ENCODE measurements around the gene RAPGEFL1.
"Not testable (repeated sequence)": the region's sequence is repeated elsewhere in the genome, so short reads cannot be mapped to it uniquely, and the experiment has no call there.

The RAPGEFL1 gene

GRCh38 chr17:40218006-40218739 lies 40.9 kb downstream of the RAPGEFL1 start:
- no peak for DNase-seq

DNA sequence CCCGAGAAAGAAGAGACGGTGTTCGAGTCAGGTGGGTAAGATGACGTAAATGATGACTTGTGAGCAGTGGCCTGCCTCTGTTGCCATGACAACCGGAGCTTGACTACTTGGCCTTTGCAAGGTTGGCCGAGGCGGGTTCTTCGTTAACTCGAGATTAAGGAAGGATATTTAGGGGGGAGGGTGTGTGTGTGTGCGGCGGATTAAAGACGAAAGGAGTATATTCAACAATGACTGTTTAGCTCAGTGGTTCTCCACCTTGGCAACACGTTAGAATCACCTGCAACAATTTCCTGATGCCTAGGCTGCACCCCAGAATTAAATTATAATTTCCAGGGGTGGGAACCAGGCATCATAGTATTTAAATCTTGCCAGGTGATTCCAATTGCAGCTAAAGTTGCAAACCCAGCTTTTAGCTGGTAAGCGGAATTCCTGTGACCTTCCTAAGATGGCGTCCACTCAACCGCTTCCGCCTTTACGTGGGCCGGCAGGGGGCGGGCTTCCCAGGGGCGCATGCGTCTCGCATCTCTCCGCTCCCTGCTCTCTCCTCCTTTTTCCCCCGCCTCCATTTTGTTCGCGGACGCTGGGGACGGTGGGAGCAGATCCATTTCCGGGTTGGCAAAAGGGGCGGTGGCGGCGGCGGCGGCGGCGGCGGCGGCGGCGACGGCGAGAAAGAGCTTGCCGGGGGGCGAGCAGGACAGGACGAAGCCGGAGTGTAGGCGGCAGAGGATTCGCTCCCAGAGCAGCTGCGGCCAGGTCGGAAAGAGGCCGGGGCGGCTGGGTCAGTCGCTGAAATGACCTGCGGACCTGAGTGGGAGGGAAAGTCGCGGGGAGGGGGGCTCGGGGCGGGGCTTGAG lies 41.7 kb downstream of the RAPGEFL1 start, which contains the start of gene WIPF2:
TSS of gene WIPF2 (plus strand) at position 565 of the 854 bp plus-strand sequence. CDS start 37,156 bp downstream, outside the sequence.
- DNase-seq, result peak; percentile 98

GRCh38 chr17:40219594-40220338 lies 42.5 kb downstream of the RAPGEFL1 start:
- DNase-seq, result peak; percentile 74

DNA sequence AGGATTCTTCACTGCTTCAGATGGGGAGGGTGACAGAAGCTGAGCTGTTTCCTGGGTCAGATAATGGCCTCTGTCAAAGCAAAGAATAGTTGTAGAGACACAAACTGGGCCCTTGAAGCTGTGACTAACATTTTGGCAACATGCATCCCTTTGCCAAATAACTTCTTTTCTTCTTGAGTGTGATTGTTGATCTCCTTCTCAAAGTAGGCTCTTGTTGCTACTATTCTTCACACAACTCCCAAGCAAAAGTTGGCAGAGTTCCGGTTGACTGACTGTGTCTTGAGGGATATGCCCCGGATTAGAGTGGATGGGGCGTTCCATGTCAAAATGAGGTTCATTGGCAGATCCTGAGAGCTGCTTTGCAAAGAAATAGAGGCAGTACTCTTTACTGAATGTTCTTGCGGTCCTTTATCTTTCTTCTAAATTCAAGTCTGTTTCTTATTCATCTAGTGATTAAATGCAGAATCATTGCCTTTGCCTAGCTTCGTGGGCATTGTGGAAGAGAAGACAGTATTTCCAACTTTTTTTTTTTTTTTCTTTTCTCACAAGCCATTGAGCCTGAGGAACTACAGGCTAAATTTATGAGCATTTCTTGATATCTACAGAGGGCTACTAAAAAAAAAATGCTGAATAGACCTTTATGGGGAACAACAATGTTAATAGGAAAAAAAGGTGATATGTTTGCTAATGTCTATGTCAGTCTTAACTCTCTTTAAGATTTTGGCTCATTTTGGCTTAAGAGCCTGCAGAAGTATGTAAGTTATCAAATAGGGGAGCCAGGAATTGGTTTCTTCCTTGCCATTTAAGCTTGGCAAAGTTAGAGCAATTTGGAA lies 47.7 kb downstream of the RAPGEFL1 start:
- DNase-seq, result no peak

DNA sequence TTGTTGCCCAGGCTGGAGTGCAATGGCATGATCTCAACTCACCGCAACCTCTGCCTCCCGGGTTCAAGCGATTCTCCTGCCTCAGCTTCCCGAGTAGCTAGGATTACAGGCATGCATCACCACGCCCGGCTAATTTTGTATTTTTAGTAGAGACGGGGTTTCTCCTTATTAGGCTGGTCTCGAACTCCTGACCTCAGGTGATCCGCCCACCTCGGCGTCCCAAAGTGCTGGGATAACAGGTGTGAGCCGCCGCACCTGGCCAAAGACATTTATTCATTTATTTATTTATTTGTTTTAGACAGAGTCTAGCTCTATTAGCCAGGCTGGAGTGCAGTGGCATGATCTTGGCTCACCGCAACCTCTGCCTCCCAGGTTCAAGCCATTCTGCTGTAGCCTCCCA lies 51.9 kb downstream of the RAPGEFL1 start:
- DNase-seq, result not testable (repeated sequence)

DNA sequence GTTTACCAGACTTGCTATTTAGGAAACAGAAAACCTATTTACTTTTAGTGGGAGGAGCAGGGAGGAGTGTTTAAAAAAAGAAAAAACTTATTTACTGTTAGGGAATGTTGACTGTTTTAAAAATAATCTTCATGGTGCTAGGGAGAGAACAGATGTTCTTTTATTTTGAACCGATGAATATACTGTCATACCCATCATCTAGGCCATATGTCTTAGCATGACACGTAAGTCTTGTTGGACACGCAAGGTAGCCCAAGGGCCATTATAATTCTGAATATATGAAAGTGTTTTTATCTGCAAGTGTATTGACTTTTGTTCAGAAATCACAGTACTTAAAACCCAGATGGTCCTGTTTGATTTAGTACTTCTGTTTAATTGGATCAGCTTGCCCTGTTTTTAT lies 53.4 kb downstream of the RAPGEFL1 start:
- no peak for DNase-seq

DNA sequence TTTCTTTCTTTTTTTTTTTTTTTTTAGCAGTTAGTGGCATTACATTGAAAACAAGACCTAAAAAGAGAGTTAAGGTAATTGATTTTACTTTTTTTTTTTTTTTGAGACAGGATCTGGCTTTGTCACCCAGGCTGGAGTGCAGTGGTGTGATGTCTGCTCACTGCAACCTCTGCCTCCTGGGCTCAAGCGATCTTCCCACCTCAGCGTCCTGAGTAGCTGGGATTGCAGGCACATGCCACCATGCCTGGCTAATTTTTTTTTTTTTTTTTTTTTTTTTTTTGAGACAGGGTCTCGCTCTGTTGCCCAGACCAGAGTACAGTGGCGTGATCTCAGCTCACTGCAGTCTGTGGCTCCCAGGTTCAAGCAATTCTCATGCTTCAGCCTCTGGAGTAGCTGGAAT lies 54.7 kb downstream of the RAPGEFL1 start:
- not testable (repeated sequence) for DNase-seq

DNA sequence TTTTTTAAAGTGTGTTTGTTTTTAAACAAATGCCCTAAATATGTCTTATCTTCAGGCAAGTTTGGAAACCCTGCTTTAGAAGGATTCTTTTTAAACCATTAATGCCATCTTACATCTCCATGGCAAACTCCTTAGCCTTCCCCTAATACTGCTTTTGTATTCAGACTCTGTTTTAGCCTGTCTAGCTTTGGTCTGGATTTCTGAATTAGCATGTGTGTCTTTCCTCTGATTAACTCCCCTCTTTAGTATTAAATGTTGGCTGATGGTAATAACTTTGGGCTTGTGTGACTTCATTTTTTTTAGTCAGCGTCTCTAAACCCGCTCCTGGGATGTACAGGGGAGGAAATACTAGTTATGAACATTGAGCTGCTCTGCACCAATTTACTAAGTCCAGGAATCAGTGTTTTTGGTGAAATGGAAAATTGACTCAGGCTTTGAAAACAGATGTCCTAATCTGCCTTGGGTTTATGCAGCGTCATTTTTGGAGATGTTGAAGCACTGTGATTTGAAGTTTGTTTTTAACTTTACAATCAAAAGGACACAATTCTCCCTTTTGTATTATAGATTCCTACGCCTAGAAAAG lies 64.1 kb downstream of the RAPGEFL1 start:
- DNase-seq, result no peak

- DNase-seq, result no peak
Measured at GRCh38 chr17:40242774-40243173, 65.5 kb downstream of the RAPGEFL1 start.

DNA sequence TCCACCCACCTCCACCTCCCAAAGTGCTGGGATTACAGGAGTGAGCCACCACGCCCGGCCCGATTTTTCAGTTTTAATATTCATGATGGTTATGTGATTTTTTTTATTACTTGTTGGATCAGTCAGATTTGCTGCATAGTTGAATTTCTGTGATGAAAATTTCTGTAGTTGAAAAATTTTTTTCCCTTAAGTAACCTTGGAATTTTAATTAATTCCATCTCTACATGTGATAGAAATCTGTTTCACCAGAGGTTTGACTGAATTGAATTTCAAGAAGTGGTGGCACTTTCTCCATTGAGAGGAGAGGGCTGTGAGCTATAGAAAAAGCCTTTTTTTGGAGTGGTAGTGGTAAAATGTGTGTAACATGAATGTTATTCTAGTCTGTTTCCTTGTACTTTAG lies 66.5 kb downstream of the RAPGEFL1 start:
- DNase-seq, result no peak

DNA sequence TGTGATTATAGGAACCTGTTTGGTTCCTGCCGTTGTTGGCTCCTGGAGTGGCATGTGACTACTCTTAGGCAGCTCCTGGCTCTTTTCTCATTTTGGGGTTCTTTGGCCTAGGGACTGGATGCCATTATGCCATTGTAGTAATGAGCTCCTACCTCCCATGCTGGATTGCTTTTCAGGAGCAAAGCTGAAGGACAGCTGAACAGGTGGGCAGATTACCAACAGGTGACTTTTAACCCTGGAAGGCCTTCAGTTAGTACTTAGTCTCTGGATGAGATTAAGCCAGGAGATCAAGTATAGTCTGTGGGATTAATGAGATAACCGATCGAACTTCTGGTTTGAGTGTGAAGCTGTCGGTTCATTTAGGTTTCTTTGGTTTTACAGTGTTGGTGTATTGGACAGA lies 67.0 kb downstream of the RAPGEFL1 start:
- no peak for DNase-seq
